HT1080 (cell line): ENCODE measurements around the gene GPR152. TPM values are rescaled to one million over a fixed set of nuclear protein-coding genes. Genes with fewer than 3 reads are reported as not detected.

Experiments used
- small RNA-seq: library from RNA; depleted of rRNA; stranded (forward); fragments of <200 nt; gene quantifications from one replicate; pipeline ENCODE3, GENCODE V24; 2014
- total RNA-seq: library from RNA; depleted of rRNA; stranded (reverse); fragments of >200 nt; shearing (Covaris generic); gene quantifications from 2 replicates; pipeline ENCODE4 v1.2.3, GENCODE V29; 2014; rRNA removed

Gene GPR152
- total RNA-seq, 1 experiment from 2014 or later: not detected

Small RNA genes within 50 kb of the gene (small RNA-seq; reads per million reads assigned to genes)
- gene MIR6752: not detected

Other genes starting within 250 kb of the GPR152 start
- 42.6 and 51.5 TPM in 2 replicates for gene GRK2, start 186.3 kb downstream of the GPR152 start, total RNA-seq
- gene ANKRD13D, start 163.4 kb downstream of the GPR152 start, total RNA-seq: 26.5 and 27.6 TPM in 2 replicates
- gene SSH3, start 149.2 kb downstream of the GPR152 start, total RNA-seq: 2.2 and 2.9 TPM in 2 replicates
- 34.5 and 39.4 TPM in 2 replicates for gene POLD4, start 99.2 kb downstream of the GPR152 start, total RNA-seq
- 7.5 and 9.3 TPM in 2 replicates for gene CLCF1, start 79.1 kb downstream of the GPR152 start, total RNA-seq
- 6.5 and 11.7 TPM in 2 replicates for gene RAD9A, start 60.7 kb downstream of the GPR152 start, total RNA-seq
- 324 and 339 TPM in 2 replicates for gene PPP1CA, start 50.9 kb downstream of the GPR152 start, total RNA-seq
- gene TBC1D10C, start 48.6 kb downstream of the GPR152 start, total RNA-seq: 0.05 TPM in 1 of 2 replicates, not detected in the other
- 0.13 TPM in 1 of 2 replicates, not detected in the other for gene CARNS1, start 37.1 kb downstream of the GPR152 start, total RNA-seq
- 49.0 and 52.7 TPM in 2 replicates for gene RPS6KB2, start 24.2 kb downstream of the GPR152 start, total RNA-seq
- gene PTPRCAP, start 15.0 kb downstream of the GPR152 start, total RNA-seq: 0.60 TPM in 1 of 2 replicates, not detected in the other
- 113 and 151 TPM in 2 replicates for gene CORO1B, start 9.3 kb downstream of the GPR152 start, total RNA-seq
- gene CABP4, start 2.6 kb upstream of the GPR152 start, total RNA-seq: not detected in 2 replicates
- gene TMEM134, start 16.5 kb upstream of the GPR152 start, total RNA-seq: 3.3 and 6.9 TPM in 2 replicates
- gene AIP, start 30.3 kb upstream of the GPR152 start, total RNA-seq: 81.5 and 91.2 TPM in 2 replicates
- gene PITPNM1, start 52.6 kb upstream of the GPR152 start, total RNA-seq: 0.13 and 0.90 TPM in 2 replicates
- 20.0 and 24.7 TPM in 2 replicates for gene CDK2AP2, start 55.4 kb upstream of the GPR152 start, total RNA-seq
- gene CABP2, start 70.7 kb upstream of the GPR152 start, total RNA-seq: not detected in 2 replicates
- 904 and 1,034 TPM in 2 replicates for gene GSTP1, start 131.1 kb upstream of the GPR152 start, total RNA-seq
- gene NDUFV1, start 154.2 kb upstream of the GPR152 start, total RNA-seq: 202 and 217 TPM in 2 replicates
- 17.0 and 21.5 TPM in 2 replicates for gene NUDT8, start 177.2 kb upstream of the GPR152 start, total RNA-seq
- not detected in 2 replicates for gene TBX10, start 187.0 kb upstream of the GPR152 start, total RNA-seq
- not detected in 2 replicates for gene ACY3, start 198.0 kb upstream of the GPR152 start, total RNA-seq
- not detected in 2 replicates for gene ALDH3B2, start 221.9 kb upstream of the GPR152 start, total RNA-seq